ENCODE measurements around the gene LHPP.

- TF ChIP-seq POLR2A (IDR thresholded peaks at IDR 0.05) (no peak), CTCF (IDR thresholded peaks at IDR 0.05) (peak in 1 of 6 experiments; percentile 4)
Observed at GRCh38 chr10:124470544-124471434, 9.2 kb downstream of the LHPP start.

Data from Peyer's patch (tissue), 4 donors.